HepG2 (cell line): ENCODE data around the gene COLEC12. TPM values are rescaled to one million over a fixed set of nuclear protein-coding genes. Genes with fewer than 3 reads are reported as not detected.

Experiments
- ATAC-seq: fragments of 200-7000 bp; cut with Tn5 transposase; 3 replicates; pipeline ENCODE4 v1.9.1; 2020; ENCODE audit warnings: mild to moderate bottlenecking, moderate library complexity
- BruUV-seq: library from RNA; stranded (reverse); fragments of 400-500 nt; replicated peaks from 2 replicates; lab custom pipeline; 2021; lab: Mats Ljungman, UMichigan
- CTCF ChIA-PET: fragments of 300-600 bp; formaldehyde crosslinking; extraction: SDS; loops from one replicate; lab custom pipeline; 2021; ENCODE audit warnings: low total read pairs, inconsistent platforms, low intra/inter-chr PET ratio; lab: Yijun Ruan, JAX
- POLR2A ChIA-PET: fragments of 350-600 bp; sonication (Branson Sonifier 250); formaldehyde crosslinking; loops from one replicate; lab custom pipeline; 2020; ENCODE audit warnings: antibody characterized with exemption, inconsistent platforms; lab: Yijun Ruan, JAX
- DNase-seq: peaks from one replicate; pipeline ENCODE4 v3.0.0-alpha.2; 2015; ENCODE audit warnings: low spot score
- FAIRE-seq: peaks from 3 replicates; lab custom pipeline; 2011; peaks lifted over from hg19 to GRCh38; lab: Jason Lieb, UNC
- H2AFZ ChIP-seq: one replicate; pipeline ENCODE4 v1.6.1; 2011; ENCODE audit warnings: low read length, inconsistent platforms
- H3K27ac ChIP-seq: fragments of 300-600 bp; 3 replicates; pipeline ENCODE4 v1.8.0; 2011; ENCODE audit warnings: mixed run types, mild to moderate bottlenecking, mixed read lengths, low read length, inconsistent platforms; ENCODE audit not compliant: insufficient read depth; ENCODE audit errors: extremely low read length
- H3K27me3 ChIP-seq, 2 experiments: fragments of 200-600 bp in 1 of 2; 2 replicates in 1 of 2; 3 replicates in 1 of 2; pipeline versions ENCODE4 v1.6.0 to v1.8.0; 2011; ENCODE audit warnings: low read length in 2 of 2, mild to moderate bottlenecking in 2 of 2, moderate library complexity in 2 of 2, inconsistent platforms in 1 of 2; ENCODE audit not compliant: insufficient read depth in 2 of 2, control insufficient read depth in 1 of 2
- H3K36me3 ChIP-seq, 2 experiments: fragments of 200-600 bp in 1 of 2; replicated peaks in 1 of 2; 2 replicates in 1 of 2; 3 replicates in 1 of 2; pipeline versions ENCODE4 v1.5.1 to v1.8.0; 2011; ENCODE audit warnings: low read length in 2 of 2, inconsistent platforms in 1 of 2; ENCODE audit not compliant: insufficient read depth in 2 of 2, control insufficient read depth in 1 of 2
- H3K4me1 ChIP-seq: 2 replicates; pipeline ENCODE4 v1.5.1; 2012; ENCODE audit warnings: low read length, inconsistent platforms; ENCODE audit not compliant: insufficient read depth
- H3K4me2 ChIP-seq: 2 replicates; pipeline ENCODE4 v1.6.0; 2011; ENCODE audit warnings: low read depth, low read length, inconsistent platforms
- H3K4me3 ChIP-seq, 3 experiments: fragments of 200-600 bp in 1 of 3; sonication (generic), shearing (Covaris generic) in 1 of 3; replicated peaks in 1 of 3; 2 replicates each; pipeline ENCODE4 v1.5.1; 2011 to 2016; ENCODE audit warnings: low read length in 3 of 3, inconsistent platforms in 2 of 3, low read depth in 2 of 3, mild to moderate bottlenecking in 2 of 3, control low read depth in 1 of 3, mixed read lengths in 1 of 3; ENCODE audit not compliant: insufficient read depth in 1 of 3
- H3K79me2 ChIP-seq: one replicate; pipeline ENCODE4 v1.6.1; 2011; ENCODE audit warnings: low read length, inconsistent platforms; ENCODE audit not compliant: insufficient read depth
- H3K9ac ChIP-seq: 2 replicates; pipeline ENCODE4 v1.6.0; 2011; ENCODE audit warnings: mild to moderate bottlenecking, low read depth, low read length, inconsistent platforms; ENCODE audit not compliant: insufficient read depth
- H3K9me3 ChIP-seq: 2 replicates; pipeline ENCODE4 v1.5.1; 2012; ENCODE audit warnings: mild to moderate bottlenecking, low read length
- H4K20me1 ChIP-seq: 2 replicates; pipeline ENCODE4 v1.6.0; 2011; ENCODE audit warnings: inconsistent platforms, mild to moderate bottlenecking, low read length, moderate library complexity; ENCODE audit not compliant: insufficient read depth
- FOXP4 ChIP-seq: sonication (generic); formaldehyde crosslinking; IDR thresholded peaks from 2 replicates; pipeline ENCODE4 v1.4.0; 2020; ENCODE audit warnings: missing genetic modification reagents
- MAFK ChIP-seq, 2 experiments: IDR thresholded peaks in 1 of 2; conservative IDR thresholded peaks in 1 of 2; 2 replicates each; pipeline ENCODE4 v1.6.1; 2011; ENCODE audit warnings: improper control_type of control experiment in 2 of 2, low read length in 2 of 2
- YEATS4 ChIP-seq: sonication (generic); formaldehyde crosslinking; IDR thresholded peaks from 2 replicates; pipeline ENCODE4 v1.4.0; 2020; ENCODE audit warnings: missing genetic modification reagents, borderline replicate concordance
- ZNF451 ChIP-seq: sonication (generic); formaldehyde crosslinking; IDR thresholded peaks from 2 replicates; pipeline ENCODE4 v1.5.0; 2020; ENCODE audit warnings: mild to moderate bottlenecking, missing genetic modification reagents
- ZNF512B ChIP-seq: sonication (generic); formaldehyde crosslinking; IDR thresholded peaks from 2 replicates; pipeline ENCODE4 v1.5.1; 2020; ENCODE audit warnings: missing genetic modification reagents, mild to moderate bottlenecking, borderline replicate concordance
- ZNF777 ChIP-seq: sonication (generic); formaldehyde crosslinking; IDR thresholded peaks from 2 replicates; pipeline ENCODE4 v1.4.0; 2020; ENCODE audit warnings: missing genetic modification reagents
- WGBS: methylation state at CpG from one replicate; pipeline ENCODE4 v1.1.6; 2017; ENCODE audit warnings: low lambda C conversion rate; 5-methylcytosine and 5-hydroxymethylcytosine counted together
- in situ Hi-C: cut with HindIII; loops from 2 replicates; pipeline ENCODE4 v1.10.0; 2017; ENCODE audit warnings: low pct_unique_long_range_greater_than_20kb; ENCODE audit not compliant: extremely low pct_ligation_motif_present
- intact Hi-C: fragments of 100-400 bp; cut with micrococcal nuclease; formaldehyde crosslinking; loops from one replicate; pipeline ENCODE4 v1.10.0; 2022; ENCODE audit not compliant: unreplicated experiment
- polyA plus RNA-seq, 8 experiments: library from polyadenylated mRNA; depleted of rRNA in 3 of 8; stranded (reverse) in 7 of 8; unstranded in 1 of 8; fragments of >200 nt; fragmentation: Illumina TruSeq in 4 of 8; extraction: Trizol in 4 of 8; gene quantifications; 2 replicates each; pipeline versions ENCODE4 v1.2.1 to v1.2.3, GENCODE V29; 2011 to 2016; ENCODE audit warnings: low read depth in 4 of 8, missing spikeins in 1 of 8, mixed read lengths in 1 of 8; ENCODE audit not compliant: insufficient read depth in 1 of 8
- total RNA-seq, 5 experiments: library from RNA; depleted of rRNA; stranded (reverse); fragments of >200 nt; fragmentation: Illumina TruSeq; extraction: Trizol; gene quantifications; 2 replicates each; pipeline ENCODE4 v1.2.3, GENCODE V29; 2016; ENCODE audit warnings: low read depth in 1 of 5

The COLEC12 gene
- total and polyA plus RNA-seq, 2 of the 13 experiments (the other 11 are each of a cell fraction or from before 2014, with no cell fraction given): 0.02 to 0.11 TPM

GRCh38 chr18:360676-361075, 139.8 kb downstream of the COLEC12 start (continued):
- no peak for TF ChIP-seq YEATS4 (CRISPR knock-in tag)
- TF ChIP-seq ZNF512B: no peak
- no peak for TF ChIP-seq ZNF451 (CRISPR knock-in tag)
- no peak for TF ChIP-seq FOXP4
- TF ChIP-seq, all 625 proteins: peak for 0

- no peak for TF ChIP-seq MAFK (conservative IDR thresholded peaks at IDR 0.05 in 1 of 2, IDR thresholded peaks at IDR 0.05 in 1 of 2; ENCODE audit: low read length in 2 of 2)
- no peak for TF ChIP-seq ZNF777
- no peaks in the 10 kb centered on the region for H3K79me2 ChIP-seq
- intact Hi-C loops (no loop called here), in situ Hi-C loops (no loop called here)
- BruUV-seq: no TSS peak
- H3K9me3 ChIP-seq: no peaks in the 10 kb centered on the region
- no peak overlapping the region for H2AFZ ChIP-seq
- no peaks in the 10 kb centered on the region; a peak in 1 of 5 replicates for H3K27me3 ChIP-seq
- POLR2A ChIA-PET: no interaction called here
- ATAC-seq (no peak), FAIRE-seq (no peak), DNase-seq (no peak)
- peaks cover 26% of the 10 kb centered on the region for H3K4me1 ChIP-seq
- H4K20me1 ChIP-seq: no peaks in the 10 kb centered on the region
- H3K27ac ChIP-seq: no peak overlapping the region
- no peak overlapping the region for H3K9ac ChIP-seq
- 70% methylated on average over 2 of the region's 2 CpGs for WGBS
- H3K4me2 ChIP-seq: no peak overlapping the region
- no peaks in the 10 kb centered on the region for H3K36me3 ChIP-seq
- H3K4me3 ChIP-seq: no peak overlapping the region
- CTCF ChIA-PET: no interaction called here
Observed at GRCh38 chr18:356778-357177, 143.7 kb downstream of the COLEC12 start.
